HG02642 (cell line): Measurements from ENCODE around the gene SULT2B1.
"Not testable (repeated sequence)": the region's sequence is repeated elsewhere in the genome, so short reads cannot be mapped to it uniquely, and the experiment has no call there.

Source experiments
- ATAC-seq: cut with Tn5 transposase; IDR thresholded peaks from one replicate; pipeline ENCODE4 v1.9.1; 2021; ENCODE audit warnings: mild to moderate bottlenecking; ENCODE audit not compliant: unreplicated experiment, poor library complexity

SULT2B1 gene

GRCh38 chr19:48556163-48556562 is 4.2 kb downstream of the SULT2B1 start:
- no peak for ATAC-seq

- ATAC-seq, result no peak
These were observed 4.9 kb downstream of the SULT2B1 start for GRCh38 chr19:48556825-48557224.

- no peak for ATAC-seq
These were observed 6.2 kb downstream of the SULT2B1 start for GRCh38 chr19:48558018-48558684.

DNA sequence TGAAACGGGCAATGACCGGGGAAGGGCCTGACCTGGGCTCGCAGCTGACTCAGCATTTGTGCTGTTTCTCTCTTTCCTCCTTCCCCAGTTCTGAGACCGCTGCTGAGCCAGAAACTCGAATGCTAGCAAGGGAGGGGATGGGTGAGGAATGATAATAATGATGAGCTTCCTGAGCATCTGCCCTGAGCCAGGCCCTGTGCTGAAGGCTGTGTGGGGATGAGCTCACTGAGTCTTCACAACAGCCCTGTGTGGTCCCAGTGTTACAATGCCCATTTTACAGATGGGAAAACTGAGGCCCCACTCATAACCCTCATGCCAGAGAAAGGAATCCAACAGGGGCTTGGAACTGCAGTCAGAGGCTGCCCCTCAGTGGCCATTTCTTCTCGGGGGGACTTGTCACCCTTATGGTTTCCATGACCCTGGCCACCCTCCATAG is 8.1 kb downstream of the SULT2B1 start:
- ATAC-seq, result no peak

- ATAC-seq, result no peak
These were observed 9.4 kb downstream of the SULT2B1 start for GRCh38 chr19:48561412-48561811.

DNA sequence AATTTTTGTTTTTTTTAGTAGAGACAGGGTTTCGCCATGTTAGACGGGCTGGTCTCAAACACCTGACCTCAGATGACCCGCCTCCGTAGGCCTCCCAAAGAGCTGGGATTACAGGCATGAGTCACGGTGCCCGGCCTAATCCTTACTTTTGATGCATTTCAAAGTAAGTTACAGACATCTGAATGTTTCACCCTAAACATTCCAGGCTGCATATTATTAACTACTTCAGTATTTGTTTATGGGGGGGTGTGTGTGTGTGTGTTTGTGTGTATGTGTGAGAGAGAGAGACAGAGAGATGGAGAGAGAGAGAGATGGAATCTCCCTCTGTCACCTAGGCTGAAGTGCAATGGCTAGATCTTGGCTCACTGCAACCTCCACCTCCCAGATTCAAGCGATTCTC is 13.1 kb downstream of the SULT2B1 start:
- no peak for ATAC-seq

DNA sequence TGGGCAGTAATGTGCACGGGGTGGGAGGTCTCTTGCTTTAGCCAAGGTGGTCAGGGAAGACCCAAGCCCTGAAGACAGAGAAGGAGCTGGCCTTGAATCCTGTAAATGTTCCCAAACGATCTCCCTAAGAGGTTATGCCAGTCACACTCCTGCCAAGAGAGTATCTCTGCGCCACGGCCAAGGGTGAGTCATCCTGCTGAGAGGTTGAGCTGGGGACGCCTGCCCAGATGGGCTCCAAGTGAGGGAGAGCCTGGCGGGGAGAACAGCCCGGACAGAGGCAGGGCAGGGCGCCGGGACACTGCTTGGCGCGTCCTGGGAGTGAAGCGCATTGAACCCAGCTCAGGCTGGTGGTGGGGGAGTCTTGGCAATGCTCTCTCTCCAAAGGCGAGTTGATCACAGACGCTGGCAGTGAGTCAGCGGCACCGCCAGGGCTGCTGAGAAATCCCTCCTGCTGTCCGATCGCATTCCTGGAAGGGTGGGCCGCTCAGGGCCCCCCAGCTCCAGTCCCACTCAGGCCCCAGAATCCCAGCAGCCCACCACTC is 16.4 kb downstream of the SULT2B1 start:
- ATAC-seq, result no peak

DNA sequence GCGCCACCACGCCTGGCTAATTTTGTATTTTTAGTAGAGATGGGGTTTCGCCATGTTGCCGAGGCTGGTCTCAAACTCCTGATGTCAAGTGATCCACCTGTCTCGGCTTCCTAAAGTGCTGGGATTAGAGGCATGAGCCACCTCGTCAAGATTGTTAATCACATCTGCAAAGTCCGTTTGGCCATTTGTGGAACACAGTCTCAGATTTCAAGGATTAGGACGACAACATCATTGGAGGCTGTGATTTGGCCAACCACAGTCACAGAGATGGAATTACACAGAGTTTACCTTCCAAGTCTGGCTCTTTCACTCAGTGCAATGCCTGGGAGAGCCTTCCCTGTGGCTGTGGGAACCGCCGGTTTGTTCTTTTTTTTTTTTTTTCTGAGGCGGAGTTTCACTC is 17.8 kb downstream of the SULT2B1 start:
- no peak for ATAC-seq

- no peak for ATAC-seq
These were observed 19.6 kb downstream of the SULT2B1 start for GRCh38 chr19:48571378-48572162.

GRCh38 chr19:48573163-48573505 is 21.2 kb downstream of the SULT2B1 start:
- ATAC-seq, result no peak

DNA sequence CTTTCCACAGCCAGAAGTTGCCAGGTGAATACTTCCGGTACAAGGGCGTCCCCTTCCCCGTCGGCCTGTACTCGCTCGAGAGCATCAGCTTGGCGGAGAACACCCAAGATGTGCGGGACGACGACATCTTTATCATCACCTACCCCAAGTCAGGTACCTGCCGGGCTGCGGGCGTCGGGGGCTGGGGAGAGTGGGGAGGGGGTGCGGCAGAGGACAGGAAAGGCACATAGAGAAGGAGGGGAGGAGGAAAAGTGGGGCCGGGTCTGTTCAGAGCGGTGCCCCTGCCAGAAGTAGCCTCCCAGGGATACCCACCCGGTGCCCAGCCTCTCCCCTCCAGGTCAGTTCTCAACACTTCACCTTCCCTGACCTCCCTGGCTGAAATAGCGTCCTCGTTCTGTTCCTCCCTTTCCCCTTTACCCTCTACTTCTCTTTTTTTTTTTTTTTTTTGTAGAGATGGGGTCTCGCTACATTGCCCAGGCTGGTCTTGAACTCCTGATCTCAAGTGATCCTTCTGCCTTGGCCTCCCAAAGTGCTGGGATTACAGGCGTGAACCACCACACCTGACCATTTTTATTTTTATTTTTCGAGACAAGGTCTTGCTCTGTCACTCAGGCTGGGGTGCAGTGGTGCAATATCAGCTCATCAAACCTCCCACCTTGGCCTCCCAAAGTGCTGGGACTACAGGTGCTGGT is 24.1 kb downstream of the SULT2B1 start:
- ATAC-seq, result no peak

GRCh38 chr19:48577908-48578307 is 25.9 kb downstream of the SULT2B1 start:
- not testable (repeated sequence) for ATAC-seq

DNA sequence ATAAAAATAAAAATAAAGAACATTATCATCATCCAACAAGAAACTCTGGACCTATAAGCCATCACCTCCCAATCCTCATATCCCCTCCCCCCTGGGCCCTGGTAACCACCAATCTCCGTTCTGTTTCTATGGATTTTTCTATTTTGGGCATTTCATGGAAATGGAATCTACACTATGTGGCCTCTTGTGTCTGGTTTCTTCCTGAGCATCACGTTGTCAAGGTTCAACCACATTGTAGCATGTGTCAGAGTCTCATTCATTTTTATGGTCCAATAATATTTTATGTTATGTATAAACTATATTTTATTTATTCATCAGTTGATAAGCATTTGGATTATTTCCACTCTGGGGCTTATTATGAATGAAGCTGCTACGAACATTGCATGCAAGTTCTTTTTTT is 26.9 kb downstream of the SULT2B1 start:
- no peak for ATAC-seq

DNA sequence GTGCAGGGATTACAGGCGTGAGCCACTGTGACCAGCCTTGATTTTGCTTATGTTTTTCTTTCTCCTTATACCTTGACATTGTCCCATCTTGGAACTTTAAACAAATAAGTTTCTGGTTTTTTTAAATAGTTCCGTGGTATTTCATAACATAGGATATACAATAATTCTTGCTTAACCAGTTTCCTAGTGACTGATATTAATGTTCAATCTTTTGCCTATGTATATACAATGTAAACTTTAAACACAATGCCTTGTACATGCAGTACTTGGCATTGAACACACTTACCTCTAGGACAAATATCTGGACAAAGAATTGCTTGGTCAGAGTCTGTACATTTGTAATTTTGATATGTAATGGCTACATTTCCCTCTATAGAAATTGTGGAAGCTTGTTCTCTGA is 30.2 kb downstream of the SULT2B1 start:
- no peak for ATAC-seq

DNA sequence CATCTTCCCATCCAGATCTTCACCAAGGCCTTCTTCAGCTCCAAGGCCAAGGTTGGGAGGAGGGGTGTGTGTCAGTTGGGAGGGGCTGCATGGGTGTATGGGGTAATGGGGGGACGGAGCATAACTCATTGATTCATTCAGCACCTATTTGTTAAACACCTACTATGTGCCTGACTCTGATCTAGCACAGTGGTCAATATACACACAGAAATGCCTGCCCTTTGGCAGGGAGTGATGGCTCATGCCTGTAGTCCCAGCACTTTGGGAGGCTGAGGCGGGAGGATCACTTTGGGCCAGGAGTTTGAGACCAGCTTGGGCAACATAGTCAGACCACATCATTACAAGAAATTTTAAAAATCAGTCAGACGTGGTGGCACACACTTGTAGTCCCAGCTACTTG is 35.4 kb downstream of the SULT2B1 start:
- ATAC-seq, result no peak

GRCh38 chr19:48588670-48589401 is 36.9 kb downstream of the SULT2B1 start:
- ATAC-seq, result peak; percentile 57

- no peak for ATAC-seq
These were observed 39.0 kb downstream of the SULT2B1 start for GRCh38 chr19:48591021-48591420.

DNA sequence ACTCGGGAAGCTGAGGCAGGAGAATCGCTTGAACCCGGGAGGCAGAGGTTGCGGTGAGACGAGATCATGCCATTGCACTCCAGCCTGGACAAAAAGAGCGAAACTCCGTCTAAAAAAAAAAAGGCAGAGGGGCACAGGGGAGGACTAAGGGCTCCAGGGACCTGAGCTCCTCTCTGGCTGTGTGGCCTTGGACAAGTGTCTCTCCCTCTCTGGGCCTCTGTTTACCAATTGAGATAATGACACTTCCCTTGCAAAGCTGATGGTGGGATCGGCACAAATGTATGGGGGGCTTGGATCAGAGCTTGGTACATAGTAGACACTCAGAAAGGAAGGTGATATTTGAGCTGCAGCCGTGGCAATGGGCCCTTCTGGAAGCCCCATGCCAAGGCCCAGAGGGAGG is 43.2 kb downstream of the SULT2B1 start:
- ATAC-seq, result no peak

DNA sequence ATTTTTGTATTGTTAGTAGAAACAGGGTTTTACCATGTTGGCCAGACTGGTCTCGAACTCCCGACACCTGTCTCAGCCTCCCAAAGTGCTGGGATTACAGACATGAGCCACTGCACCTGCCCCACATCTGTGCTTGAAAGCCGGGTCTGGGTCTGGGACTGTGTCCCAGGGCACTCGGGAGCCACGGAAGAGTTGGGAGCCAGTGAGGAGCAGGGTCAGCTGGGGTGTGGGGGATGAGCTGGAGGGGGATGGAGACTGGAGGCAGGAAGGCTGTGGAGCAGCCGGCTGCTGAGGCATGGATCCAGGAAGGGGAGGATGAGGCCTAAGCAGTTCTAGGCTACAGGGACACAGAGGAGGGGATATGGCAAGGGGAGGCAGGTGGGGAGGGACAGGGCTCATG is 43.9 kb downstream of the SULT2B1 start:
- ATAC-seq, result no peak

- ATAC-seq, result no peak
These were observed 44.3 kb downstream of the SULT2B1 start for GRCh38 chr19:48596237-48596636.
